DOHH2 (cell line): ENCODE data around the gene DUSP10.

Source experiments
- EZH2phosphoT487 ChIP-seq: fragments of 200-600 bp; sonication (generic); IDR thresholded peaks from 2 replicates; pipeline ENCODE4 v1.6.1; 2017; ENCODE audit warnings: borderline replicate concordance, mild to moderate bottlenecking, antibody characterized with exemption, low read length, moderate library complexity, mixed read lengths
- TF ChIP-seq, protein P1 (sequence below): fragments of 200-600 bp; sonication (generic); IDR thresholded peaks from one replicate; pipeline ENCODE4 v1.5.1; 2014; ENCODE audit warnings: antibody characterized with exemption, mild to moderate bottlenecking, low read depth, low read length; ENCODE audit not compliant: poor library complexity, severe bottlenecking

DNA sequence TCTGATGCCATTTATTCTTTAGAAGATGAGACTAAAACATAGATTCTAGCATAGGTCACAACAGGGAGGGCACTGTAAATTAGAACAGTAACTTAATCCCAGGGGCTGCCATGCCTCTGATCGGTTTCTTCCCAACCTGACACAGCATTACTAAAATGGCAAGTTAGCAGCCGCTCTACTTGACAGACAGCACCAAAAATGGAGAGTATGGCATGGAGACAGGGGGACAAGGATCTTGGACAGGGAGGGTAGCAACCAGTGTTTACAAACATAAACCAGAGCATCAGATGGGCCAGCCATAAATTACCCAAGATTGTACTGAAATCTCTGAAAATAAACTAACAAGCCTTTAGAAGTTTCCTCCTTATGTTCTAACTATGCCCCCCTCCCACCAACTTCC lies 5.9 kb downstream of the DUSP10 start:
- TF ChIP-seq, protein P1, sequence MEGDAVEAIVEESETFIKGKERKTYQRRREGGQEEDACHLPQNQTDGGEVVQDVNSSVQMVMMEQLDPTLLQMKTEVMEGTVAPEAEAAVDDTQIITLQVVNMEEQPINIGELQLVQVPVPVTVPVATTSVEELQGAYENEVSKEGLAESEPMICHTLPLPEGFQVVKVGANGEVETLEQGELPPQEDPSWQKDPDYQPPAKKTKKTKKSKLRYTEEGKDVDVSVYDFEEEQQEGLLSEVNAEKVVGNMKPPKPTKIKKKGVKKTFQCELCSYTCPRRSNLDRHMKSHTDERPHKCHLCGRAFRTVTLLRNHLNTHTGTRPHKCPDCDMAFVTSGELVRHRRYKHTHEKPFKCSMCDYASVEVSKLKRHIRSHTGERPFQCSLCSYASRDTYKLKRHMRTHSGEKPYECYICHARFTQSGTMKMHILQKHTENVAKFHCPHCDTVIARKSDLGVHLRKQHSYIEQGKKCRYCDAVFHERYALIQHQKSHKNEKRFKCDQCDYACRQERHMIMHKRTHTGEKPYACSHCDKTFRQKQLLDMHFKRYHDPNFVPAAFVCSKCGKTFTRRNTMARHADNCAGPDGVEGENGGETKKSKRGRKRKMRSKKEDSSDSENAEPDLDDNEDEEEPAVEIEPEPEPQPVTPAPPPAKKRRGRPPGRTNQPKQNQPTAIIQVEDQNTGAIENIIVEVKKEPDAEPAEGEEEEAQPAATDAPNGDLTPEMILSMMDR: no peak
- no peak for TF ChIP-seq EZH2phosphoT487
